K562 (cell line): ENCODE results near the gene PIGN. TPM values are rescaled to one million over a fixed set of nuclear protein-coding genes. Genes with fewer than 3 reads are reported as not detected.

Experiments
- polyA plus RNA-seq, 8 experiments: library from polyadenylated mRNA; depleted of rRNA in 4 of 8; stranded (reverse) in 5 of 8; unstranded in 3 of 8; fragments of >200 nt; fragmentation: Nextera tagmentation in 2 of 8; fragmentation: Illumina TruSeq in 1 of 8; extraction: Ambion mirVana in 2 of 8; extraction: Trizol in 1 of 8; gene quantifications; 2 replicates each; pipeline versions ENCODE4 v1.2.1 to v1.2.3, GENCODE V29; 2011 to 2014; ENCODE audit warnings: inconsistent platforms in 1 of 8, missing spikeins in 1 of 8
- total RNA-seq, 7 experiments: library from RNA; depleted of rRNA in 6 of 7; stranded (reverse); fragments of >200 nt in 6 of 7; fragmentation: Illumina TruSeq in 2 of 7; extraction: Trizol in 2 of 7; gene quantifications; 2 replicates each; pipeline versions ENCODE4 v1.2.1 to v1.2.3, GENCODE V29; 2011 to 2021; ENCODE audit warnings: low replicate concordance in 1 of 7
- TF ChIP-seq, protein P1 (sequence below): sonication (generic); formaldehyde crosslinking; IDR thresholded peaks from 2 replicates; pipeline ENCODE4 v1.8.0; 2022; ENCODE audit warnings: mild to moderate bottlenecking, missing genetic modification reagents

The PIGN gene
- total and polyA plus RNA-seq, 9 of the 15 experiments (the other 6 are each of a cell fraction or from before 2014, with no cell fraction given): 9.9 to 25.6 (median 17.3) TPM

DNA sequence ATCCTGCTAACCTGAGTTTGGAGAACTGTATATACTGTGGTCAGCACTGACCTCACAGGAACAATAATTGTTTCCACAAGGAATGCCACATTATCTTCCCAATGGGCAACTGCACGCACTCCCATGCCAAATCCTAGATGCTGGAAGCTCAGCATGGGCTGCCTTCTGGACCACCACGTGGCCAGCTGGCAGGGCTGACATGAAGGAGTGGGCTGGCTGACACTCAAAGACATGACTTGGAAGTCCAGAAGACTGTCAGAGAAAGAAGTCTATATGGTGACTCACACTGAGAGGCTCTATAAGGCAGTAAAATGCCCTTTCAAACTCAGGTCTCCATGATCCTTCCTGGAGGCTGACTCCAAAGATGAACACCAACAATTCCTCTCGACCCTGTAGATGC is 195.7 kb downstream of the PIGN start (continued):
- TF ChIP-seq, protein P1, sequence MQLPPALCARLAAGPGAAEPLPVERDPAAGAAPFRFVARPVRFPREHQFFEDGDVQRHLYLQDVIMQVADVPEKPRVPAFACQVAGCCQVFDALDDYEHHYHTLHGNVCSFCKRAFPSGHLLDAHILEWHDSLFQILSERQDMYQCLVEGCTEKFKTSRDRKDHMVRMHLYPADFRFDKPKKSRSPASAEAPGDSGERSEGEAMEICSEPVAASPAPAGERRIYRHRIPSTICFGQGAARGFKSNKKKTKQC (CRISPR knock-in tag): no peak

Other genes with a start within 250 kb of the PIGN start
- 7.6 and 8.2 TPM in 2 replicates for gene RELCH, start 199 bp upstream of the PIGN start, total RNA-seq (2014; rRNA removed)
- gene RELCH, start 199 bp upstream of the PIGN start, total RNA-seq (2014; rRNA removed; fragmentation: Illumina TruSeq; extraction: Trizol): 12.2 and 13.3 TPM in 2 replicates
- 13.6 and 15.3 TPM in 2 replicates for gene RELCH, start 199 bp upstream of the PIGN start, total RNA-seq (2015; rRNA removed; fragmentation: Illumina TruSeq; extraction: Trizol)
- 9.1 and 10.1 TPM in 2 replicates for gene RELCH, start 199 bp upstream of the PIGN start, total RNA-seq (2021)
- 9.6 and 10.4 TPM in 2 replicates for gene RELCH, start 199 bp upstream of the PIGN start, polyA plus RNA-seq (2011; rRNA removed)
- 6.6 and 8.3 TPM in 2 replicates for gene RELCH, start 199 bp upstream of the PIGN start, polyA plus RNA-seq (2014; fragmentation: Illumina TruSeq; extraction: Trizol)
- gene RELCH, start 199 bp upstream of the PIGN start, polyA plus RNA-seq (2014; fragmentation: Nextera tagmentation; extraction: Ambion mirVana): 1 to 10 TPM; 1.4 to 2.0 TPM
- gene RELCH, start 199 bp upstream of the PIGN start, polyA plus RNA-seq (2014; rRNA removed): 4.2 and 4.3 TPM in 2 replicates
- gene TNFRSF11A, start 138.3 kb upstream of the PIGN start, total RNA-seq (2014; rRNA removed): not detected in 2 replicates
- gene TNFRSF11A, start 138.3 kb upstream of the PIGN start, total RNA-seq (2014; rRNA removed; fragmentation: Illumina TruSeq; extraction: Trizol): not detected in 2 replicates
- not detected in 2 replicates for gene TNFRSF11A, start 138.3 kb upstream of the PIGN start, total RNA-seq (2015; rRNA removed; fragmentation: Illumina TruSeq; extraction: Trizol)
- 0.04 TPM in 2 replicates for gene TNFRSF11A, start 138.3 kb upstream of the PIGN start, total RNA-seq (2021)
- 0.05 and 0.06 TPM in 2 replicates for gene TNFRSF11A, start 138.3 kb upstream of the PIGN start, polyA plus RNA-seq (2011; rRNA removed)
- gene TNFRSF11A, start 138.3 kb upstream of the PIGN start, polyA plus RNA-seq (2014; fragmentation: Illumina TruSeq; extraction: Trizol): 0.03 TPM in 1 of 2 replicates, not detected in the other
- not detected for gene TNFRSF11A, start 138.3 kb upstream of the PIGN start, polyA plus RNA-seq (2014; fragmentation: Nextera tagmentation; extraction: Ambion mirVana)
- gene TNFRSF11A, start 138.3 kb upstream of the PIGN start, polyA plus RNA-seq (2014; rRNA removed): 0.03 TPM in 1 of 2 replicates, not detected in the other